Astrocyte of the cerebellum (primary cell): ENCODE data around the gene ANKRD27.

Experiments
- DNase-seq: peaks from one replicate; pipeline ENCODE4 v3.0.0-alpha.2; 2011; ENCODE audit warnings: low read depth
- H3K4me3 ChIP-seq: 2 replicates; pipeline ENCODE4 v1.5.1; 2011; ENCODE audit warnings: mild to moderate bottlenecking, low read depth, low read length, moderate library complexity
- CTCF ChIP-seq: IDR thresholded peaks from 2 replicates; pipeline ENCODE4 v1.5.1; 2012; ENCODE audit warnings: low read length, low read depth, moderate library complexity, mild to moderate bottlenecking; ENCODE audit errors: missing control alignments
- in situ Hi-C: cut with HindIII; loops from 2 replicates; pipeline ENCODE4 v1.10.0; 2017; ENCODE audit warnings: low sequenced_read_pairs

ANKRD27 gene

GRCh38 chr19:32558607-32559228 lies 116.3 kb downstream of the ANKRD27 start:
- no peak for DNase-seq
- in situ Hi-C loops, result loop anchor here (10.0 kb wide), 1 partner anchor 384 kb away; no protein-coding TSS in a partner anchor
- H3K4me3 ChIP-seq, result no peak overlapping the region
- TF ChIP-seq CTCF, result no peak

DNA sequence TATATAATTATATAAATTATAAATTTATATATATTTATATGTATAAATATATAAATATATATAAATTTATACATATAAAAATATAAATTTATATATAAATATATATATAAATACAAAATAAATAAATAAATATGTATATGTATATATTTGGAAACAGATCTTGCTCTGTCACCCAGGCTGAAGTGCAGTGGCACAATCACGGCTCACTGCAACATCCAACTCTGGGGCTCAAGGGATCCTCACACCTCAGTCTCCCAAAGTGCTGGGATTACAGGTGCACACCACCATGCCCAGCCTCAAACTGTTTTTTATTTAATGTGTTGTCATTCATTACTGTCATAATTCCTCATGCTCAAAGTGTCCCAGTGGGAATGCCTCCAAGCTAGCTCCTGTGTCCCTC lies 119.2 kb downstream of the ANKRD27 start:
- in situ Hi-C loops, result loop anchor here (10.0 kb wide), 1 partner anchor 381 kb away; no protein-coding TSS in a partner anchor
- no peak overlapping the region for H3K4me3 ChIP-seq
- no peak for TF ChIP-seq CTCF
- DNase-seq, result no peak

DNA sequence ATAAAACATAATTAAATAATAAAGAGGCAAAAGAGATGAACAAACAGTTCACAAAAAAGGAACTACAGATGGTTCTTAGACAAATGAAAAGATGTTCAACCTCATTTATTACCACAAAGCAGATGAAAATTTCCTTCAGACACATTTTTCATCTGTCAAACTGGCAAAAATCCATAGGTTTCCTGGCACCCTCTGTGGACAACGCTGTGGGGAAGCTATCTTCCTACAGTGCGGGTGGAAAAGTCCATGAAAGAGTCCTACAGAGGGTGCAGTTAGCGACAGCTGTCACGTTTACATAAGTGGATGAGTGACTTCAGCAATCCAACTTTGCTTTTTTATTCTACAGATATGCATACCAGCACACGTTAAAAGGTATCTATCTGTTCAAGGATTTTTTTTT lies 124.3 kb downstream of the ANKRD27 start:
- H3K4me3 ChIP-seq, result no peak overlapping the region
- DNase-seq, result no peak
- in situ Hi-C loops, result loop anchor here (10.0 kb wide), 1 partner anchor 376 kb away; no protein-coding TSS in a partner anchor
- TF ChIP-seq CTCF, result no peak
